Measurements from ENCODE around the gene BRSK1.

DNA sequence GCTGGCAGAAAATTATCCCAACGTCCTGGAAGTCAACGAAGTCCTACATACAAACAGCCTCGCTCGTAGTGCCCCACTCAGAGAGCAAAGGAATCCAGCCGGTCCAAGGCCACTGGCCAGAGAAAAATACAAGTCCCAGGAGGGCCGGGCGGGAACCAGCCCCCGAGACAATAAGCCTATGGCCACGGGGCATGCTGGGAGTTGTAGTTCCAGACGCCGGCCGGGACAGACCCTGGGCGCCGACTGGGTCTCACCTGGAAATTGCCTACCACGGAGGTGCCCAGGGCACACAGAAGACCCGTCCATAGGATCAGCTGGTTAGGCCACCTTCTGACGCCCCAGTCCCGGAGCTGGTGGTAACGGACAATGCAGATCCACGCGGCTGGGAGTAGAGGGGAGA lies 36.0 kb downstream of the BRSK1 start:
- TF ChIP-seq, protein P1, sequence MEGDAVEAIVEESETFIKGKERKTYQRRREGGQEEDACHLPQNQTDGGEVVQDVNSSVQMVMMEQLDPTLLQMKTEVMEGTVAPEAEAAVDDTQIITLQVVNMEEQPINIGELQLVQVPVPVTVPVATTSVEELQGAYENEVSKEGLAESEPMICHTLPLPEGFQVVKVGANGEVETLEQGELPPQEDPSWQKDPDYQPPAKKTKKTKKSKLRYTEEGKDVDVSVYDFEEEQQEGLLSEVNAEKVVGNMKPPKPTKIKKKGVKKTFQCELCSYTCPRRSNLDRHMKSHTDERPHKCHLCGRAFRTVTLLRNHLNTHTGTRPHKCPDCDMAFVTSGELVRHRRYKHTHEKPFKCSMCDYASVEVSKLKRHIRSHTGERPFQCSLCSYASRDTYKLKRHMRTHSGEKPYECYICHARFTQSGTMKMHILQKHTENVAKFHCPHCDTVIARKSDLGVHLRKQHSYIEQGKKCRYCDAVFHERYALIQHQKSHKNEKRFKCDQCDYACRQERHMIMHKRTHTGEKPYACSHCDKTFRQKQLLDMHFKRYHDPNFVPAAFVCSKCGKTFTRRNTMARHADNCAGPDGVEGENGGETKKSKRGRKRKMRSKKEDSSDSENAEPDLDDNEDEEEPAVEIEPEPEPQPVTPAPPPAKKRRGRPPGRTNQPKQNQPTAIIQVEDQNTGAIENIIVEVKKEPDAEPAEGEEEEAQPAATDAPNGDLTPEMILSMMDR (IDR thresholded peaks at IDR 0.05), result no peak
- TF ChIP-seq POLR2A (IDR thresholded peaks at IDR 0.05), result no peak

All from testis (tissue), 2 donors.